ENCODE data around the gene SORL1.

- no peak for TF ChIP-seq EZH2 (IDR thresholded peaks at IDR 0.05; ENCODE audit: insufficient read depth, poor library complexity, severe bottlenecking)
- TF ChIP-seq EZH2phosphoT487 (IDR thresholded peaks at IDR 0.05; ENCODE audit: insufficient read depth, low read depth): no peak
Measured at GRCh38 chr11:121503051-121503450, 50.9 kb downstream of the SORL1 start.

All from GM23248 (cell line).